ENCODE data around the gene CDK16. TPM values are rescaled to one million over a fixed set of nuclear protein-coding genes. Genes with fewer than 3 reads are reported as not detected.
"Not testable (repeated sequence)": the region's sequence is repeated elsewhere in the genome, so short reads cannot be mapped to it uniquely, and the experiment has no call there.

Gene CDK16
- total RNA-seq, 1 experiment from 2014 or later, result 132 TPM

- DNase-seq (ENCODE audit: low read depth), result no peak
Observed at GRCh38 chrX:47248576-47248975, 30.1 kb downstream of the CDK16 start.

- no peak for DNase-seq (ENCODE audit: low read depth)
Observed at GRCh38 chrX:47250017-47250347, 31.5 kb downstream of the CDK16 start.

- not testable (repeated sequence) for DNase-seq (ENCODE audit: low read depth)
Observed at GRCh38 chrX:47257620-47258019, 39.1 kb downstream of the CDK16 start.

GRCh38 chrX:47264483-47265173 is 46.1 kb downstream of the CDK16 start:
- peak; percentile 8 for DNase-seq (ENCODE audit: low read depth)

GRCh38 chrX:47266643-47267042 is 48.2 kb downstream of the CDK16 start:
- DNase-seq (ENCODE audit: low read depth), result no peak

- DNase-seq (ENCODE audit: low read depth), result no peak
Observed at GRCh38 chrX:47272013-47272408, 53.5 kb downstream of the CDK16 start.

GRCh38 chrX:47273011-47273730 is 54.7 kb downstream of the CDK16 start:
- DNase-seq (ENCODE audit: low read depth), result no peak

GRCh38 chrX:47278691-47279090 is 60.2 kb downstream of the CDK16 start:
- DNase-seq (ENCODE audit: low read depth), result no peak

Other genes with a start within 250 kb of the CDK16 start
- gene RGN, start 140.2 kb upstream of the CDK16 start, total RNA-seq (2014; rRNA removed), result not detected in 2 replicates
- 40.7 and 49.2 TPM in 2 replicates for gene NDUFB11, start 74.0 kb upstream of the CDK16 start, total RNA-seq (2014; rRNA removed)
- gene RBM10, start 73.5 kb upstream of the CDK16 start, total RNA-seq (2014; rRNA removed), result 47.1 and 54.6 TPM in 2 replicates
- gene UBA1, start 24.9 kb upstream of the CDK16 start, total RNA-seq (2014; rRNA removed), result 239 and 241 TPM in 2 replicates
- gene USP11, start 14.3 kb downstream of the CDK16 start, total RNA-seq (2014; rRNA removed), result 32.0 and 42.9 TPM in 2 replicates
- gene ZNF157, start 151.9 kb downstream of the CDK16 start, total RNA-seq (2014; rRNA removed), result 0.06 TPM in 1 of 2 replicates, not detected in the other